Hematopoietic multipotent progenitor cell treated with erythropoietin and hydrocortisone succinate and interleukin-3 and kit ligand, for 4 days (in vitro differentiated cells): ENCODE results near the gene PAF1.
"Not testable (repeated sequence)": the region's sequence is repeated elsewhere in the genome, so short reads cannot be mapped to it uniquely, and the experiment has no call there.

ENCODE experiments used
- DNase-seq: peaks from one replicate; pipeline ENCODE4 v3.0.0-alpha.2; 2015

Gene PAF1

DNA sequence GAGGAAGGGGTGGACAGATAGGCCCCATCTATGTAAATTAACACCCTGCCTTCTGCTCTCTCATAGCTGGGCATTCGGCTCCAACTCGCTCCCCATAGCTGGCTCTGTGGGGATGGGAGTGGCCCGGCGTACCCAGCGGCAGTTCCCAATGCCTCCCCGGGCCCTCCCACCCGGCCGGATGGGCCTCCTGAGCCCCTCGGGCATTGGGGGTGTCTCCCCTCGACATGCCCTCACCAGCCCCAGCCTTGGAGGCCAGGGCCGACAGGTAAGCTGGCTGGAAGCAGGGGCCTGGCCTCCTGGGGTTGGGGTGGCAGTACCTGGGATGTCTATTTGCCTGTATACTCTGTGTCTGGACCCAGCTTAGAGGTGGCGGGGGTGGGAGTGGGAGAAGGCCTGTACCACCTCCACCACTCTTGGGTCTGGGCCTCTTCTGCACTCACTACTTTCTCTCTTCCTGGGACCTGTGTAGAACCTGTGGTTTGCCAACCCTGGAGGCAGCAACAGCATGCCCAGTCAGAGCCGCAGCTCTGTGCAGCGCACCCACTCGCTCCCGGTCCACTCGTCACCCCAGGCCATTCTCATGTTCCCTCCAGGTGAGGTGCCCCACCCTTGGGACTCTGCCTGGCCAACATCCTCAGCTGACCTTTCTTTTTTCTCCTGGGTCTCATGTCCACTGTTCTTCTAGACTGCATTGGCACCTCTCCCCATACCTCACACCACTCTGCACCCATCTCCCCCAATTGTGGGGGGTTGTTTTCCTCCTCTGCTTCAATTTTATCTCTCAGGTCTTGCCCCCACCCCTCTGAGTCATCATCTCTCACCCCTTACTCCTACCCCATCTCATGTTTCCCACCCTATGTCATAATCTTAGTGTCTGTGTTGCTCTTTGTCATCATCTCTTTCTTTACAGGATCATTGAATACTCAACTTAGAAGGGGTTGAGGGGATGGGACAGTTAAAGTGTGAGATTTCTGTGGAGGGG is 10.1 kb downstream of the PAF1 start:
- DNase-seq: no peak

DNA sequence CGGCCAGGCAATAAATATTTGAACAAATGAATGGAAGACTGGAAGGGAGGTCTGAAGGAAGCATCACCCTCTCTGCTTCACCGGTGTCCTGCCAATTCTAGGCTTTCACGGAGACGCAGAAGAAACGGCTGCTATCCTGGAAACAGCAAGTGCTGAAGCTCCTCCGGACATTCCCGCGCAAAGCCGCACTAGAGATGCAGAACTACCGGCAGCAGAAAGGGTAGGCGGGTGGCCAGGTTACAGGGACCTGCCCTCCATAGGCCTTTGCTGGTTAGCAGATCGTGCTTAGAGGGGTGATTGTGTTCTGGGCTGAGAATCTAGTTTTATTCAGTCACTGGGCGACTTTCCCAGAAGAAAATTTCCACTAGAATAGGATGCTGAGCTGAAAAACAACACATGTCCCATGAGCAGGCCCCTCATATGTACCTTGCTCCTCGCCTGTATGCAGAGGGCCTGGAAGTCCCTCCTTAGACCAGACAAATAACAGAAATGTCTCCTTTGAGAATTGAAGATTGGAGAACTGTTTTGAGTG is 11.0 kb downstream of the PAF1 start:
- DNase-seq: no peak

DNA sequence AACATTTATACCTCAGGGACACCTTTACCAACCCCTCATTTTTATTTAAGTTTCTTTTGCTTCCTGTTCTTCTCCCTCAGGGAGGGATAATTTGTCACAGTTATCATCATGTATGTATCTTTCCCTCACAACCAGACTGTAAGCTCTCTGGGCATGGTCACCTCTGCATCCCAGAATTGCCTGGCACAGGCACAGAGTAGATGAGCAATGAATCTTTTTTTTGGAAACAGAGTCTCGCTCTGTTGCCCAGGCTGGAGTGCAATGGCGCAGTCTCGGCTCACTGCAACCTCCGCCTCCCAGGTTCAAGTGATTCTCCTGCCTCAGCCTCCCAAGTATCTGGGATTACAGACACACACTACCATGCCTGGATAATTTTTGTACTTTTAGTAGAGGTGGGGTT is 11.5 kb downstream of the PAF1 start:
- not testable (repeated sequence) for DNase-seq

DNA sequence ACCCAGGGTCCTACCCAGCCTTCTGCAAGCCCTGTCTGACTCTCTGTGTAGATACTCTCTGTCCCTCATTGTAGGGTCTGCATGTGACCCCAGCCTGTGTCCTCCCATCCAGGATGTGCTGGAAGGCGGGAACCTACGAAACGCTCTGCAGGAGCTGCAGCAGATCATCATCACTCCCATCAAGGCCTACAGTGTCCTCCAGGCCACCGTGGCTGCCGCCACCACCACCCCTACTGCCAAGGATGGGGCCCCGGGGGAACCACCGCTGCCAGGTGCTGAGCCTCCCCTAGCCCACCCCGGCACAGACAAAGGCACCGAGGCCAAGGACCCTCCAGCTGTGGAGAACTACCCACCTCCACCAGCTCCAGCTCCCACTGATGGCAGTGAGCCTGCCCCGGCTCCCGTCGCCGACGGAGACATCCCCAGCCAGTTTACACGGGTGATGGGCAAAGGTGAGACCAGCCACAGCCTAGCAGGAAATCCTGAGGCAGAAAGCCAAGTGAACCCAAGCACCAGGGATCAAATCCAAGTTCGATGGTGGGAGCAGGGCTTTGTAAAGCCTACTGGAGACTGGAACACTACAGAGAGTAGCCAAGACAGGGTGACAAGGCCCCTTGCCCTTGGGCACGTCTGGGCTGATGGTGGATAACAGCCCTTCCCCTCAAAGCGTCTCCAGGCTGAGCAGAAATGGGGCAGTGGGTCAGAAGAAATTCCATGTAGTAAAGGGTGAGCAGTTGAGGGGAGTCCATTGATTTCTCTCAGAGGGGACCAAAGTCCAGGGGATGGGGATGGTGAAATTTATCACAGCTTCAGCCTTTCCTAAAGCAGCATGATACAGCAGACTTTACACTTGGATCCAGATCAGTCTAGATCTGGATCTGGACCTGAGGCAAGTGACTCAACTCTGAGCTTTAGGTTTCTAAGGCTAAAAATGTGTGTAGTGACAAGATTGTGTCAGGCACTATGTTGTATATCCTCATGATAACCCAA is 13.2 kb downstream of the PAF1 start:
- no peak for DNase-seq

DNA sequence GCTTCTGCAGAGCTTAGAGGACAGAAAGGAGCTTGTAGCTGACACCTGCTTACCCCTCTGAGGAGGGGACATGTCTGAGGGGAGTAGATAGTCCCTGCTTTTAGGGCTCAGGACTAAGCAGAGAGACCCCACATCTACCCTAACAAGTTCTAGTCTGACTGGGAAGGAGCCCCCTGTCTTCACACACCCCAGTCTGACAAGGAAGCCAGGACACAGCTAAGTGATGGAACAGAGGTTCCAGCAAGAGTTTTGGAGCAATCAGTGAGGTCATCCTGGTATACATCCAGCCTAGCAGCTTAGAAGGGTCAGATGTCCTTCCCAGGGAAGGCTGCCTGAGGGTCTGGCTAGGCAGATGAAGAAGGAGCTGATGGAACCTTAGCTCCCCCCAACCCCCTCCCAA is 15.0 kb downstream of the PAF1 start:
- DNase-seq: no peak

DNA sequence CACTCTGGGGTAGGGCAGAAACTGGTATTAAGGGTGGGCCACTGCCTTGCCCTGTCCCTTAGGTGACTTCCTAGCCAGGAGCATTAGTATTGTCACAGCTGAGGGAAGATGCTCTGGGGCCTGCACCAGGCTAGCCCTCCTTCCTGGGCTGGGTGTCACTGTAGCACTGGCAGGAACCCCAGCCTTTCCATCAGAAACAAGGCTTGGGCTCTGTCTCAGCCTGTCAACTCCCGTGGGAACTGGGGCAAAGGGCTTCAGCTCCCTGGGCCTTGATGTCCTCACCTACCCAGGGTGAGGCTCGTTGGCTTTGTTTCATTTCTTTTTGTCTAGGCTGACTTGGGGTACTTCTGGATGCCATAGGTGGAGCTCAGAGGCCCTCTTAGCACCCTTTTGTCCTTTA is 18.0 kb downstream of the PAF1 start:
- DNase-seq: no peak

DNA sequence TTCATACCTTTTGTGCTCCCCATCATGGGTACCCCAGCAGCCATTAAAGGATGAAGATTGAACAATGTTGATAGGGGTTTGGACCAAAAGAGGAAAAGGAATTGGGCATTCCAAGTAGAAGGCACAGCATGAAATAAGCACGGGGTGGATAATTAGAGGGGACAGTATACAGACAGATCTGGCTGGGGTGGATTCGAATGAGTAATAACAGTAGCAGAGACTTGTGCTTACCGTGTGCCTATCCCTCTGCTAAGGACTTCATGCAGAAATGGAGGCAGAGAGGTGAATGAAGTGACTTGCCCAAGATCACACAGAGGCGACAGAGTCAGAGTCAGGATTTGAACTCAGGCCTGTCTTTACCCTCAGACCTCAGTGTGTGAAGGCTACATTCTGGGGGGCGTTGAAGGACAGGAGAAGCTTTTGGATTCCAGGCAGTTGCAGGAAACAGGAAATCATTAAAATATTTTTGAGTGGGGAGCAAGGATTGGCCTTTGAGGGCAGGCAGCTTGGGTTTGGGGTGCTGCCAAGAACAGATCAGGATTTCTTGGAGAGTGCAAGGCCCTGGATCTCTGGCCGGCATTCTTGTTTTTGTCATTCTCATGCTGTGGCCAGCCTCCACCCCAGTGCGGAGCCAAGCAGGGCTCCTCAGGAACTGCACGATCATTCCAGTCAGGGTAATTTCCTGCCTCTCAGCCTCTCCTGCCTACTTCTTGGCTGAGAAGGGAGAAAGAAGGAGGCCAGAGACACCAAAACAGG is 18.7 kb downstream of the PAF1 start:
- DNase-seq: no peak

DNA sequence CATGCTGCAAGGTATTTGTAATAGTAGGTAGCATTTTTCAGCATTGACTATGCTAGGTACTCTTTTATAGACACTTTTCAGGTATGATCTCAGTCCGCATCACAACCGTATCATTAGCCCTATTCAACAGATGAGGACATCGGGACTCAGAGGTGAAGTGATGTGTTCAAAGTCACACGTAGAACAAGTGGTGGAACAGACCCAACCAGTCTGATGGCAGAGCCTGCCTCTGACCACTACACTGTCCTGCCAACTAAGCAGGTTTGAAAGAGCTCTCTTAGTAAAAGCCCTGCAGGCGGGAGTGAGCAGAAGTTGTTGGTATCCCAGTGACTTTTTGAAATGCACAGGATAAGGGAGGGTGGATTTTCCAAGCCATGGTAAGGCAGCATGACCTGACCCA is 20.2 kb downstream of the PAF1 start:
- DNase-seq: no peak

DNA sequence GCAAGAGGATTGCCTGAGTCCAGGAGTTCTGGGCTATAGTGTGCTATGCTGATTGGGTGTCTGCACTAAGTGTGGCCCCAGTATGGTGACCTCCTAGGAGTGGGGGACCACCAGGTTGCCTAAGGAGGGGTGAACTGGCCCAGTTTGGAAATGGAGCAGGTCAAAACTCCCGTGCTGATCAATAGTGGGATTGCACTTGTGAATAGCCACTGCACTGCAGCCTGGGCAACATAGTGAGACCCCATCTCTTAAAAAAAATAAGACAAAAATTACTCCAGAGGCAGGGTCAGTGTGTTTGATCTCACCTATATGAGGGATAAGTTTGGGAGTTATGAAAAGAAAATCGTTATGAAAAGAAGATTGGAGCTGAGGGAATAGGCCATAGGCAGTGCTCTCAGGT is 21.7 kb downstream of the PAF1 start:
- no peak for DNase-seq

DNA sequence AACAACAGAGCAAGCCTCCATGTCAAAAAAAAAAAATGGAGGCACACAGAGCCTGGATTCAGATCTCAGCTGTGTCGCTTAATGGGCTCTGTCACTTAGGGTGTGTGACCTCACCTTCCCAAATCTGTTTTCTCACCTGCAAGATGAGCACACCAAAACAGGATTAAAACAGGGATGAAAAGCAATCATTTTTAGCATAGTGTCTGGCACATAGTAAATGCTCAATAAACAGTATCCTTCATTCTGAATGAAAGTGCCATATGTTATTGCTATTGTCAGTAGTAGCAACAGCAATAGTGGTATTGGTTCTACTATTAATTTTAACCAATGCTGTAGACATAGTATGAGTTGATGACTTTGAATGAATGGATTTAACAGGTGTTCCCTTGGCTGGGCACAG is 25.4 kb downstream of the PAF1 start:
- no peak for DNase-seq

DNA sequence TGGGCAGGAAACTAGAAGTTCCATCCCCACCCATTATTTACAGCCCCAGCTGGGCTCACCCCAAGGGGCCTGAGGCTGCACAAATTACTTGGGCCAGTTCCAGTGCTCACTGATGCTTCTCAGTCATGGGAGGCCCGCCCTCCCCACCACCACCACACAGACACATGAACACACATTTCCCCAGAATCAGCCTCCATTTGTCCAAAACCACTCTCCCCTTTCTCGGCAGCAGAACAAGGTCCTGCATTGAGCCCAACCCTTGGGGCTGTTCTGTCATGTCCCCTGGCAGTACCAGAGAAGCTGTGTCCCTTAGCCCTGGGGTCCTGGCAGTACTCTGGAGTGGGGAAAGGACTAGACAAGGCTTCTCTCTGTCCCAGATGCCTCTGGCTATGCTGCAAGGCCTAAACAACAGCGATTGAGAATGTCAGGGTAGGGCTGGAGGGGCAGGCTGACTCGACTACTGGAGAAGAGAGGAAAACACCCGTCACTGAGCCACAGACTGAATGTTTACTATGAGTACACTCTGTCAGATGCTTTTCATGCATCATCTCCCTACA is 26.9 kb downstream of the PAF1 start:
- DNase-seq: no peak

DNA sequence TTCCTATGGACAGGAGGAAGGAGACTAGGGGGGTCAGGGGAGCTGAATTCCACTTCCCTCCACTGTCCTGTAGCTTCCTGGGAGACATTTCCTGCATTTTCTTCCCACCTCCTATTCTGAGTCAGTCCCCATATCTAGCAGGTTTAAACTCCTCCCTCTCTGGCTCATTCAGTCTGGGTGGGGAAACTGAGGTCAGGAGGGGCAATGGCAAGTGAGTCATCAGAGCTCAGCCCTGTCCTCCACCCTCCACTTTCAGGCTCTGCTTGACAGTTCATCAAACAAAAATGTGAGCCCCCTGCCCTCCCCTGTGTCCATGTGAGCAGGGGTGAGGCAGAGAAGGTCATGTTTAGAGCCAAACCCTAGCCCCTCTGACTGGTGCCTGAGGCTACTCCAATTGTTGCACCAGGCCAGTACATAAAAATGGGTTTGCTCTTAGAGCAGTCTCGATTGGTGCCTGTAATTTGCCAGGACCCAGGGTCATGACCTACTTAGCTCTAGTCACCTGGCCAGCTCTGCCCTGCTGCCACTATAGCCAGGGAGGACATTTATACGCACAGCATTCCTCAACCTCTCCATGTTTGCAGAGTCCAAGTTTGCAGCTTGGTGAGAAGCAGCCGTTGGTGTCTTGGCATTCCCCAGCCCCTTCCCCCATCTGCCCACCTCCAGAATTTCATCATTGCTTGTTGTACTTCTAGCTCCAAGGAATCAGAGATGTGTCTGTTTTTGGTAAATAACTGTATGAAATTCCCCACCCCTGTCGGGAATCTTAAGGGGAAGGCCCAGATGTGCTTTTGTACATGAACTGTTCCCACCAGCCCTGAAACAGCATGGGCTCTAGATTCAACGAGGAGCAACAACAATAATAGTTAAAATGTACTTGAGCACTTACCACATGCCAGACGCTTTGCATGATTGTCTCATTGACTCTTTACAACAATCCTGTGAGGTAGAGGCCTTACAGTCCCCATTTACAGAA is 27.9 kb downstream of the PAF1 start:
- DNase-seq: no peak

DNA sequence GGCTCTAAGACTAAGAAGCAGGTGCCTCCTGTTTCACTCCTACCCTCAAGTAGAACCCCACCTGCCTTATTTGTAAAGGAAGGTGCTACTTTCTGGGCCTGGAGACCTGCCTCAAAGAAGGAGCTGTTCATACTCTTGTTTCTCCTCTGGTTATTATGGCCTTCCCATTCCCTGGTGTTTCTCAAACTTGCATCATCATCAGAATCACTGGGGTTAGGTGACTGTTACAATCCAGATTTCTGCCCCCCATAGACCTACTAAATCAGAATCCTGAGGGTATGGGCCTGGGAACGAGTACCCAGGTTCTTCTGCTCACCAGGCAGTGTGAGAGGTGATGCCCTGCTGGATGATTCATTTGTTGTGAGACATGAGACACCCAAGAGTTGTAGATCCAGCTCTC is 30.3 kb downstream of the PAF1 start:
- DNase-seq: no peak

DNA sequence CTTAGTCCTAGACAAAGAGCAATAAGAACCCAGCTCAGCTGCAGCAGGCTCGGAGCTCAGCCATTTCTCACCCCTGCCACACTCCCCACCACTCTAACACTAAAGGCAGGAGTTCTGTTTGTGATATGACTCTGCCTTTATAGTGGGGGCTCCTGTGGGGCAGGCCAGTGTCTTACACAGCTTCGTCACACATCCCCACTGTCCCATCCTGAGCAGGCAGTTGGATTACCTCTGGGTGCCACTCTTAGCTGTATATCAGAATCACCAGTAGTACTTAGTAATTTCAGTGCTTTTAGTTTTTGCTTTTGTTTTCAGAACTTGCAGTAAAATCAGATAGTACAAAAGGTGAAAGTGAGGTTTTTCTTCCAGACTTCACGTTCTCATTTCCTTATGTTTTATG is 31.9 kb downstream of the PAF1 start:
- no peak for DNase-seq

DNA sequence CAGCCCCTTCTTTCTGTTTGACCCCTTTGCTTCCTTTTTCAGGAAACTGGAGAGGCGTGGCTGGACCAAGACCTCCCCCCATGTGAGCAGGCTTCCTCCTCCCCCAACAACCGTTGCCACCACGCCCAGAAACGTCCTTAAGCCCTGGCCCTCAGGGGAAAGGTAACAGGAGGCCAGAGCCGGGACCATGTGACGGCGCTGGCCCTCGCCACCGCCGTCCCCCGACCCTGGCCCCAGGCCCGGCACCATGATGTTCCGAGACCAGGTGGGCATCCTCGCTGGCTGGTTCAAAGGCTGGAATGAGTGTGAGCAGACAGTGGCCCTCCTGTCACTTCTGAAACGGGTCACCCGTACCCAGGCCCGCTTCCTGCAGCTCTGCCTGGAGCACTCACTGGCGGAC is 34.3 kb downstream of the PAF1 start:
- DNase-seq: peak; percentile 44

DNA sequence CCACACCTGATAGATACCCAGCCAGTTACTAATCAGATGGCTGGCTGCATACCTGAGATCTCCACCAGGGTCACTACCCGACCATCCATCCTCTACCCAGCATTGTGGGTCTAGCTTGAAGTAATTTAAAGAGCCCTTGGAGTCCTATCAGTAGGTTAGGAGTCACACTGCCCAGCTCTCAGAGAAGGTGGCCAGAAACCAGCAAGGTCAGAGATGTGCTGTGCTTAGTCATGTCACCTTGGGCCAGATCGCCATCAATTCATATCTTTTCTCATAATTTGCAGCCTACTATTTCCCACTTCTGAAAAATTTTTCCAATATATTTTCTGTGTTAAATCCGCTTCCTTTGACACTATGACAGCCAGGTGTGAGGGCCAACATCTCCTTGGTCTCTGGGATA is 34.8 kb downstream of the PAF1 start:
- DNase-seq: no peak

DNA sequence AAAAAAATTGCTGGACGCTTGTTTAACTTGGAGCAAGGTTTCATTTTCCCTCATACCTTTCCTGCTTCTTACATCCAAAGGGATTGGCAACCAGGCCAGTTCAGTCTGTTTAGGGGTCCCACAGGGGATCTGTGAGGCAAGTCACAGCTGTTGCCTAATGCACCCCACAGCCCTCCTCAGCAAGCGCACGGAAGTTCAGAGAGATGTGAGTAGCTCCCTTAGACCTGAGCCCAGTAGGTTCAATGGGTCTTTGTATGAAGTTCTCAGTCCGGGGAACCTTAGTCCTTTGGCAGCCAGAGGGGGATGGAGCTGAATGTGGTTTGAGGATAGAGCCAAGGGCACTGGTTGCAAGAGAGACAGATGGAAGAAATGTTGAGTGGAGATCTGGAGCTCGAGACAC is 35.7 kb downstream of the PAF1 start:
- DNase-seq: no peak

DNA sequence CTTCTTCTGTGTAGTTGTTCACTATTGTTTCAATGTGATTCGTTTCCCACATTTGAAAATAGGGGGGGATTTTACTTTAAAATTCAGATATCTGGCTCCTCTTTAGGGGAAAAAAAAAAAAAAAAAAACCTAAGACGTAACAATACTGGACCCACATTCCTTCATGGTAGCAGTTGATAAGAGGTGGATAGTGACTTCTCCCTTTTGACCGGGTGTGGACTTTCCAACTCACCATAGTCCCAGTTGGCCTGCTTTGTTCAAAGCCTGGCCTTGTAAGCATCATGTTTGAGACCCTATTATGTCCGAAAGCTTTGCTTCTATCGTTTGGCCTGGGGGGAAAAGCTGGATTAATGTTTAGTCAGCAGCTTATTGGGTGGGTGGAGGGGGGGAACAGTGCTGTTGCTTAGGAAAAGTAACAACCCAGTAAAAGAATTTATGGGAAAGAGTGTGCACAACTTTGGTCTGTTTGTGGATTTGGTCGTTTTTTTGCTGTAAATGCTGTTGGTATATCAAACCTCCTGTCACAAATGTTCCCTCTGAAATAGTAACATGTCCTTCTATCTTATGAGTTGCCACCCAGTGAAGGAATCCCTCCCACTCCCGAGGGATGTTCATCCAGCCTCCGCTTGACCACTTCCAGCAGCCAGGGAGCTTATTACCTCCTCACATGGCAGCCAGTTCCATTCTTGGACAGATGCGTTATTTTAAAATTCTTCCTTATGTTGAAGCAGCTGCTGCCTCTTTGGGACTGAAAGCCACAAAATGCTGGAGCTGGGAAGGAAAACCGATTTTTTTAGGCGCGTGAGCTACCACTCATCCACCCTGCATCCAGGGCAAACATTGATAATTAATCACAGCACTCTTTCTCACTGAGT is 38.3 kb downstream of the PAF1 start:
- peak; percentile 43 for DNase-seq

DNA sequence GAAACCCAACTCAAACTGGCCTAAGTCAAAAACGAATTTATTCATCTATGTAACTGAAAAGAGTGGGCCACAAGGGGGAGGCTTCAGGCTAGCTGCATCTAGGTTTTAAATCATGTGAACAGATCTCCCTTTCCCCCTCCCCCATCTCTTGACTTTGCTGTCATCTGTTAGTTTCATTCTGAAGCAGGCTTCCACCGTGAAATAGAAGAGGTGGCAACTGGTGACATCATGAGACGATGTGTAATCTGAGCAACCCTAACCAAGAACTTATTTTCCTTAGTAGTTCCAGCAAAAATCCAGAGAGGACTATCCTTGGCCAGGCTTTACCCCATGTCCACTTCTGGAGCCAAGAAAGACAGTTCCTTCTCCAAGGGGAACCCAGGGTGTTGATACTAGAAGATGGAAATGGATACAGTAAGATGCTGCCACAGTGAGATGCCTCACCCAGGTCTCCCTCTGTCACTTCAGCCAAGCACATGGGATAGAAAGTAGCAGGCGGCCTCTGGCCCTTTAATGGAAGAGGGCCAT is 39.3 kb downstream of the PAF1 start:
- DNase-seq: peak; percentile 53

DNA sequence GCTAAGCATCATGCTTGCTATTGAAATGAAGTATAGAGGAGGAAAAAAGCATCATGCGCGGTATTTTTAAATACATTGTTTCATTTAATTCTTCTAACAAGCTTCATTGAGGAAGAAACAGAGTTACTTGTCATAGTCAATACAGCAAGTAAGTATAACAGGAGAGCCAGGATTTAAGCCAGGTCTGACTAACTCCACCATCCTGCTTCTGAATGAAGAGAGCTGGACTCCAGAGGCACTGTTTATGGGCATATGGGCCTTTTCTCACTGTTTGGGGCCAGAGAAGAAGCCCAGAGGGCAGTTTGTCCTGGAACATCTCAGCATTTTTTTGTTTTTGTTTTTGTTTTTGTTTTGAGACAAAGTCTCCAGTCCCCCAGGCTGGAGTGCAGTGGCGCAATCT is 40.8 kb downstream of the PAF1 start:
- DNase-seq: no peak
